PC-9 (cell line): ENCODE data around the gene PPP1CC.

Source experiments
- CTCF ChIP-seq: fragments of 200-600 bp; sonication (generic); conservative IDR thresholded peaks from 2 replicates; pipeline ENCODE4 v1.6.1; 2017; ENCODE audit warnings: mixed run types, antibody characterized with exemption, mild to moderate bottlenecking, moderate library complexity
- EZH2 ChIP-seq: fragments of 200-600 bp; sonication (generic); IDR thresholded peaks from 2 replicates; pipeline ENCODE4 v1.8.0; 2017; ENCODE audit warnings: antibody characterized with exemption, low read depth

- TF ChIP-seq CTCF (no peak), EZH2 (no peak)
Observed at GRCh38 chr12:110782094-110782493, 39.4 kb upstream of the PPP1CC start.
